GM21528 (cell line): ENCODE measurements around the gene INHA.

Source experiments
- ATAC-seq: cut with Tn5 transposase; IDR thresholded peaks from one replicate; pipeline ENCODE4 v1.9.1; 2021; ENCODE audit warnings: mild to moderate bottlenecking, moderate library complexity; ENCODE audit not compliant: unreplicated experiment, low FRiP score

INHA gene

DNA sequence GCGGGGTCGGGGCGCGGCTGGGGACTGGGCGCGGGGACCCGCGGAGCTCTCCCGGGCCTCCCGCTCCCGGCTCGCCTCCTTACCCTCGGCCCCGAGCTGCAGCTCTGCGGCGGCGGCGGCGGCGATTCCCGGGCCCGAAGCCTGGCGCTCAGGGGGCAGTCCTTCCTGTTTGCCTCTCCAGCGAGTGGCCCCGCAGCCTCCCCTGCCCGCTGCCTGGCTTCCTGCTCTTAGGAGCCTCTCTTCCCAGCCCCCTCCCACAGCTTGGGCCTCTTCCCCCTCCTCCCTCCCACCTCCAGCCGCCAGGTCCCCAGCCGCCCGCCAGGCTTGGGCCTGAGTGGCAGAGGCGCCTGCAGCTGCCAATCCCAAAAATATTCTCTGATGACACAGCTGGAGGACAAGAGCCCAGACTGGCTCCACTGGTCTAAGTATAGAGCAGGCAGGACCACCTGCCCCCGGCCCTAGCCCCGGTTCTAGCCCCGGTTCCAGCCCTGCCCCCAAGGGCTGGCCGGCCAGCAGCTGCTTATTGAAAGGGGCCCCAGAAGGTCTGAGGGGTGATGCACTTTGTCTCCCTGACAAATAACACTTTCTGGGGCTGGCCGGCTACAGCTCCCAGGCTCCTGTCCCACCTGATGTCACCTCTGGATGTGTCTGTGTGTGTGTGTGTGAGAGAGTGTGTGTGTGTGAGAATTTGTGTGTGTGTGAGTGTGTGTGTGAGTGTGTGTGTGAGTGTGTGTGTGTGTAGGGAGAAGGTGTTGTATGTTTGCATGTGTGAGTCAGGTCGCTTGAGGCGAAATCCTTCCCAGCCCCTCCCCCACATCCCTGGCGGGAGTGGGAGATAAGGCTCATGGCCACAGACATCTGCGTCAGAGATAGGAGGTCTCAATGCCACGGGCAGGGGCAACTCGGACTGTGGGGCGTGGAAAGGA is 536 bp upstream of the INHA start, which contains the start of gene OBSL1:
OBSL1 (minus strand) TSS at position 229 of the 926 bp plus-strand sequence. CDS start 307 bp downstream, outside the sequence.
- no peak for ATAC-seq

- ATAC-seq = no peak
Observed at GRCh38 chr2:219573166-219573565, 1.1 kb downstream of the INHA start.

- ATAC-seq = no peak
Observed at GRCh38 chr2:219574484-219575311, 2.6 kb downstream of the INHA start.

GRCh38 chr2:219575566-219576504 is 3.7 kb downstream of the INHA start:
- ATAC-seq = no peak

GRCh38 chr2:219576505-219577388 is 4.6 kb downstream of the INHA start:
- ATAC-seq = no peak

DNA sequence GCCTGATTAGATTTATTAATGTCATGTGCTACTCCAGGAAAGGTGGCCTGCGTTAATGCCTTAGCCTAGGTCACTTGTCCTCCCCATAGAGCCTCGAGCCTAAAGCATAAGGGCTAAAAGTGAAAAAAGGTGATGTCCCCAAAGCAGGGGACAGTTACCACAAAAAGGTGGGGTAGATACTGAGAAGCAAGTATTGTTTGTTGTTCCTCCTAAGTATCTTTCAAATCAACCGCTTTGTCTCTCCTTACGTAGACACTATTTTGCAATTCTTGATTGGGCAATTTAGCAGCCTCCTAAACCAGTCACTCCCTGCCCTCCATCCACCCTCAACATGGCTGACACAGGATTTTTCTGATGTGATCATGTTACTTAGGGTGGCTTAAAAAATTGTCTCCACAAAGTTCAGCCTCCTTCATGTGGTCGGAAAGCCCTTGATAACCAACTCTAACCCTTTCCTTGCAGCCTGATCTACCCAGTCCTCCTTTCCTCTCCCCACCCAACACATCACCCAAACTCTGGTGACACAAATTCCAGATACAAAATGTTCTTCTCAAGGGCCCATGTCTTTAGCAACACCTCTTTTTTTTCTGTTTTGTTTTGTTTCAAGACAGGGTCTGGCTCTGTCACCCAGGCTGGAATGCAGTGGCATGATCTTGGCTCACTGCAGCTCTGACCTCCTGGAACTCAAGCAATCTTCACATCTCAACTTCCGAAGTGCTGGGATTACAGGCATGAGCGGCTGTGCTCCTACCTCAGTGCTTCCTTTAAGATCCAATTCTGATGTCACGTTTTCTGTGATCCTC is 6.9 kb downstream of the INHA start:
- ATAC-seq = no peak

DNA sequence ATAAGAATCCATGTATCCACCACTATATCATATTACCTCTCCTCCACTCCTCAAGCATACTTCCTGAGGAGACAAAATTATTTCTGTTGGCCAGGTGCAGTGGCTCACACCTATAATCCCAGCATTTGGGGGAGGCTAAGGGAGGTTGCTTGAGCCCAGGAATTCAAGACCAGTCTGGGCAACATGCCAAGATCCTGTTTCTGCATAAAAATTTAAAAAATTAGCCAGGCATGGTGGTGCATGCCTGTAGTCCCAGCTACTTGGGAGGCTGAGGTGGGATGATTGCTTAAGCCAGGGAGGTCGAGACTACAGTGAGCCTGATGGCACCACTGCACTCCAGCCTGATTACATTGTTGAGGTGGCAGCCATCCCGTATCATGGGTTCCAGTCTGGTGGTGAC is 9.2 kb downstream of the INHA start:
- ATAC-seq = no peak

GRCh38 chr2:219591091-219591490 is 19.0 kb downstream of the INHA start:
- ATAC-seq = no peak

DNA sequence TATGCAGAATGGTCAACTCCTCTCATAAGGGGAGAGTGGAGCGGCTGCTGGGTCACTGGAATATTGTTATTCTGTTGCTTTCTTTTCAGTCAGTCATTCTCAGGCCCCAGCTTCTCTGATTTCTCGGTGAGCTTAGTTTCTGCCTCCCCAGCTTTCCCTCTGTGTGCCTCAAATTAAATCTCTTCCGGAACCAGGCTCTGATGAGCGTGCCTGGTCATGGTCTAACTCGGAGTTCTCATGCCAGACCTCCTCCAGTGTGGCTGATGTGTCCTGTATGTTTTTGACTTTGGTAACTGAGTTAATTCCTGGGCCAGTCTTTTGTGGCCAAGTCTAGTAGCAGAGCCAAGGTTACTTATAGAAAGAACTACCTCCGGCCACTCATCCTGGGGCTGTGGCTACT is 20.6 kb downstream of the INHA start:
- no peak for ATAC-seq

GRCh38 chr2:219593154-219593553 is 21.0 kb downstream of the INHA start:
- ATAC-seq = no peak

GRCh38 chr2:219595256-219595655 is 23.1 kb downstream of the INHA start:
- no peak for ATAC-seq

DNA sequence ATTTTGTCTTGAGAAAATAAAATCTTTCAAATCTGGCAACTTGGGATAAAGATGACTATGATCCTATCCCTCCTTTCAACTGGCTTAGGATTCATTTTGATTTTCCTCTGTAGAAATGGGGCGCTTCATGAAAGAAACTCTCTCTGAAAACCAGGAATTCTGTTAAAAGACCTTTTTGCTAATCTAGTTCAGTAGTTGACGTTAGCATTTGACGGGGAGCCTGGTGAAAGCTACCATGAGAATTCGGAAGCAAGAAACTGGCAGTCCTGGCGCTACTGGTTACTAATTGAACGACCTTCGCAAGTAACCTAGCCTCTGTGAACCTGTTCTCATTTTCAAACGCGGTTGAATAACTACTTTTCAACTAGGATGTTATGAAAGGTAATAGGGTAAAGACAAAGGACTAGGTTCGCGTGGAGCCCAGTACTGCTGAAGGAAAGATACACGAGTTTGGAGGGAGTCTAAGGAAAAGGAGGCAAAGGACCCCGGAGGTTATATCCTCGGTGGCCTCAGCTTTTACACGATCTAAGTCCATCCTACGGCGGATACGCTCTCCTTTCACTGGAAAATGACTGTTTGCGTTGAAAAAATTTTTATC is 24.9 kb downstream of the INHA start:
- ATAC-seq = peak; percentile 23

DNA sequence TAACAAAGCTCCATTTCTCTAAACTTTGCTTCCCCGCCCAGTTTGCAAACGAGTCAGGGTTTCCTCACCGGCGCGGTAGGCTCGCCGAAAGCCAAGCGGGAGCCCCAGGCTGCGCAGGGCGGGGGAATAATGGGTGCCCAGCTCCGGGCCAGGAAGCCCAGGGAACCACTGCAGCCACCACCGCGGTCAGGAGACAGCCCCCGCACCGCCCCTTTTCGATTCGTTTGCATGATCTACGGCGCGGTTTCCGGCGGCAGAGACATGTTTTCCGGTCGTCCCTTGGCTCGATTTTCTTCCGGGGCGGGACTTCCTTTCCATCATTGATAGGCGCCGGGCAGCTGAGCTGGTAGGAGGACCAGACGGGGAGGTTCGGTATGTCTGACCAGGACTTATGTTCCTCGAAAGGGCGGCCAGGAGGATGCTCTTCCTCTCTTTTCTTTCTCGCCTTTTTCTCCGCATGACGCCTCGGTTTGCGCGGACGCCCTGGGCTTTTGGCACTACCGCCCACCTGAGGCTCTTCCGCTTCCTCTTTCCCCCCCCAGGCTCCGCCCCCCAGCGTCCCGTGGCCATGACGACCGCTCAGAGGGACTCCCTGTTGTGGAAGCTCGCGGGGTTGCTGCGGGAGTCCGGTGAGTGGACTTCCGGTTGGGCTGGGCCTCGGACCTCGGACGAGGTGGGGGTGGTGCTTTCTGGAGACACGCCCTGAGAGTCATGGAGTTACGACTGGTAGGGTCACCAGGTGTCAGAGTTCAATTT is 25.6 kb downstream of the INHA start, which contains the start of gene STK11IP:
STK11IP (plus strand) TSS at position 306 of the 756 bp plus-strand sequence; CDS start at position 569, 263 bp downstream.
- peak; percentile 96 for ATAC-seq

- ATAC-seq = no peak
Observed at GRCh38 chr2:219598308-219599078, 26.4 kb downstream of the INHA start.

DNA sequence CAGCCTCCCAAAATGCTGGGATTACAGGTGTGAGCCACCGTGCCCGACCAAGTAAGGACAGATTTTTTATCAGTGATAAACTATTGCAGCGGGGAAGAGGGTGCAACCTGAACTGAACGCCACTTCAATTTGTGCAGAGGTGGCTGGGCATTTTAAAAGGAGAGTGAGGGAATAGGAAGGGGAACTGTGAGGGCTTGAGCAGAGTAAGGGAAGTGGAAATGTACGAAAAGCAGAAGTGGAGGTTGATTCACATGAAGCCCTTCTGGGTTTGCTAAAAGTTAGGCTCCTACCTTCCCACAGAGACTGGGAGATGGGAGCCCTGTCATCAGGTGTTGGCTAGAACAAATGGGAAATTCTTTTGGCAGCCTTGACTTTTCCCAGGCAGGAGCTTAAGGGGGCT is 31.7 kb downstream of the INHA start:
- ATAC-seq = no peak

GRCh38 chr2:219605607-219605954 is 33.5 kb downstream of the INHA start:
- ATAC-seq = no peak

- ATAC-seq = no peak
Observed at GRCh38 chr2:219607931-219608330, 35.8 kb downstream of the INHA start.
